Measurements from ENCODE around the gene TBC1D22A. TPM values are rescaled to one million over a fixed set of nuclear protein-coding genes. Genes with fewer than 3 reads are reported as not detected.

TBC1D22A gene
- total RNA-seq, 1 experiment from 2014 or later: 26.0 TPM

DNA sequence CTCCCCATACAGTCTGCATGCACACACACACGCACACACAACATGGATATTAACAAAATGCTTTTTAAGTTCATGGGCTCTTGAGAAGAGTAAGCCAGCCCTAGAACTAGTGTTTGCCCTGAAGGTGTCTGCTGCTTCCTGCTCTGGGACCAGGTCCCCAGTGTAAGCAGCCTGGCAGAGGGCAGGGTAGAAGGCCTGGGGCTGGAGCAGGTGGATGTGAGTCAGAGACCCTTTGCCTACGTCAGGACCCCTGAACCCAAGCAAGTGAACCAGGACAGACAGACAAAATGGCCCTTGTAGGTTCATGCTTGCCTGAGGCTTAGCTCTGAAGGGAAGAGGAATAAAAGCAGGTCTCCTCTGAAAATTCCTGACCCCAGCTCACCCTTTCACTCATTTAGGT is 357.9 kb downstream of the TBC1D22A start:
- intact Hi-C loops (cut with micrococcal nuclease): no loop called here
- ChIA-PET CTCF (interaction anchor here (0.8 to 1.1 kb wide), 2 partner anchors 15 to 203 kb away, joined by 3 read pairs; no protein-coding TSS in a partner anchor), POLR2A (no interaction called here)
- H3K4me1 Mint-ChIP-seq (ENCODE audit: insufficient read depth, unreplicated experiment): peaks cover 6% of the 10 kb centered on the region
- H3K27ac Mint-ChIP-seq (ENCODE audit: low read depth, unreplicated experiment): no peak overlapping the region
- TF ChIP-seq, protein P1, sequence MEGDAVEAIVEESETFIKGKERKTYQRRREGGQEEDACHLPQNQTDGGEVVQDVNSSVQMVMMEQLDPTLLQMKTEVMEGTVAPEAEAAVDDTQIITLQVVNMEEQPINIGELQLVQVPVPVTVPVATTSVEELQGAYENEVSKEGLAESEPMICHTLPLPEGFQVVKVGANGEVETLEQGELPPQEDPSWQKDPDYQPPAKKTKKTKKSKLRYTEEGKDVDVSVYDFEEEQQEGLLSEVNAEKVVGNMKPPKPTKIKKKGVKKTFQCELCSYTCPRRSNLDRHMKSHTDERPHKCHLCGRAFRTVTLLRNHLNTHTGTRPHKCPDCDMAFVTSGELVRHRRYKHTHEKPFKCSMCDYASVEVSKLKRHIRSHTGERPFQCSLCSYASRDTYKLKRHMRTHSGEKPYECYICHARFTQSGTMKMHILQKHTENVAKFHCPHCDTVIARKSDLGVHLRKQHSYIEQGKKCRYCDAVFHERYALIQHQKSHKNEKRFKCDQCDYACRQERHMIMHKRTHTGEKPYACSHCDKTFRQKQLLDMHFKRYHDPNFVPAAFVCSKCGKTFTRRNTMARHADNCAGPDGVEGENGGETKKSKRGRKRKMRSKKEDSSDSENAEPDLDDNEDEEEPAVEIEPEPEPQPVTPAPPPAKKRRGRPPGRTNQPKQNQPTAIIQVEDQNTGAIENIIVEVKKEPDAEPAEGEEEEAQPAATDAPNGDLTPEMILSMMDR (IDR thresholded peaks at IDR 0.05; ENCODE audit: unreplicated experiment): no peak
- BruUV-seq (replicated peaks): no TSS peak
- H3K27me3 Mint-ChIP-seq (ENCODE audit: insufficient read depth, unreplicated experiment): no peaks in the 10 kb centered on the region
- no peak overlapping the region for H3K4me3 Mint-ChIP-seq (ENCODE audit: unreplicated experiment)
- H3K9me3 Mint-ChIP-seq (ENCODE audit: unreplicated experiment): no peaks in the 10 kb centered on the region
- H3K36me3 Mint-ChIP-seq (ENCODE audit: insufficient read depth, unreplicated experiment): peaks cover 5% of the 10 kb centered on the region
- no peak for DNase-seq (ENCODE audit: unreplicated experiment)

DNA sequence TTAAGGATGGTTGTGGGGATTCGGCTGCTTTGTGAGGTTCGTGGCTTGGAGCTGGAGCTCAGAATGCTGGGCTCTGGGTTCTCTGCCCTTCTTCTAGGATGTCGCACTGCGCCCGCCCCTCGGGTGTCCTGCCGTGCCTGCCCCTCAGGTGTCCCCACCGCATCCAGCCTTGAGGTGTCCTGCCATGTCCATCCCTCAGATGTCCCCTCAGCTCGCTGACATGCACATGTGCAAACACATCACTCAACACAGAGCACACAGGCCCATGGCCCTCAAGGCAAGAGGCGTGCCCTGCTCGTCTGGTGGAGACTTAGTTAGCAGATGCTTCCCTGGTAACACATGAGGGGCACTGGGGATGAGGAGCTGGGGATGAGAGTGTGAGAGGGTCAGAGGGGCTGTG is 359.3 kb downstream of the TBC1D22A start:
- Mint-ChIP-seq H3K4me1 (ENCODE audit: insufficient read depth, unreplicated experiment) (peaks cover 6% of the 10 kb centered on the region), H3K9me3 (ENCODE audit: unreplicated experiment) (no peaks in the 10 kb centered on the region), H3K4me3 (ENCODE audit: unreplicated experiment) (no peak overlapping the region), H3K36me3 (ENCODE audit: insufficient read depth, unreplicated experiment) (peaks cover 5% of the 10 kb centered on the region), H3K27ac (ENCODE audit: low read depth, unreplicated experiment) (no peak overlapping the region), H3K27me3 (ENCODE audit: insufficient read depth, unreplicated experiment) (no peaks in the 10 kb centered on the region)
- POLR2A ChIA-PET: no interaction called here
- intact Hi-C loops (cut with micrococcal nuclease): no loop called here
- no peak for DNase-seq (ENCODE audit: unreplicated experiment)
- CTCF ChIA-PET: no interaction called here
- BruUV-seq (replicated peaks): no TSS peak
- TF ChIP-seq, protein P1 (IDR thresholded peaks at IDR 0.05; ENCODE audit: unreplicated experiment): no peak

DNA sequence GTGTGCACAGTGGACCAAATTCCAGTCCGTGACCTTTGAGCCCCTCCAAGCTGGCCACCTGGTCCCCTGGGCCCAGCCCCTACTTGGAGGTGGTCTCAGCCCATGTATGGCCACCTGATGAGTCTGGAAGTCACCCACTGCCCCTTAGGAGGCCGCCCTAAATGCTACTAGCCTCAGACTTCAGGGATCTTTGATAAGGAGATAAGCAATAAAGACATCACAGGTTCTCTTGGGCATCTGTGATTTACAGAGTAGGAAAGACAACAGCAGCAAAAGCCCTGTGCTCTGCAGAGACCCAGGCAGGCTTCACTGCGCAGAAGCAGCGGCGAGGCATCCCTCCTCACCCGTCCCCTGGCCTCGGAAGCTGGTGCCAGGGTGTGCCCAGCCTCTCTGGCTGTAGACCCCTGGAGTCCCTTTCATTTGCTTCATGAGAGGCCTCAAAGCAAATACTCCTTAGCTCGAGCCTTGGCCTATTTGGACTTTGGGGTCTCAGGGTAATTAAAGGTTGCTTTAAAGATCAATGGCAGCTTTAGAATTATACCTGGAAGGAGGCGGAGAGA is 360.1 kb downstream of the TBC1D22A start:
- peaks cover 5% of the 10 kb centered on the region for H3K36me3 Mint-ChIP-seq (ENCODE audit: insufficient read depth, unreplicated experiment)
- ChIA-PET POLR2A (no interaction called here), CTCF (no interaction called here)
- no TSS peak for BruUV-seq (replicated peaks)
- H3K9me3 Mint-ChIP-seq (ENCODE audit: unreplicated experiment): no peaks in the 10 kb centered on the region
- no peaks in the 10 kb centered on the region for H3K27me3 Mint-ChIP-seq (ENCODE audit: insufficient read depth, unreplicated experiment)
- no peak for DNase-seq (ENCODE audit: unreplicated experiment)
- H3K4me1 Mint-ChIP-seq (ENCODE audit: insufficient read depth, unreplicated experiment): peaks cover 6% of the 10 kb centered on the region
- TF ChIP-seq, protein P1 (IDR thresholded peaks at IDR 0.05; ENCODE audit: unreplicated experiment): no peak
- intact Hi-C loops (cut with micrococcal nuclease): no loop called here
- no peak overlapping the region for H3K4me3 Mint-ChIP-seq (ENCODE audit: unreplicated experiment)
- no peak overlapping the region for H3K27ac Mint-ChIP-seq (ENCODE audit: low read depth, unreplicated experiment)

DNA sequence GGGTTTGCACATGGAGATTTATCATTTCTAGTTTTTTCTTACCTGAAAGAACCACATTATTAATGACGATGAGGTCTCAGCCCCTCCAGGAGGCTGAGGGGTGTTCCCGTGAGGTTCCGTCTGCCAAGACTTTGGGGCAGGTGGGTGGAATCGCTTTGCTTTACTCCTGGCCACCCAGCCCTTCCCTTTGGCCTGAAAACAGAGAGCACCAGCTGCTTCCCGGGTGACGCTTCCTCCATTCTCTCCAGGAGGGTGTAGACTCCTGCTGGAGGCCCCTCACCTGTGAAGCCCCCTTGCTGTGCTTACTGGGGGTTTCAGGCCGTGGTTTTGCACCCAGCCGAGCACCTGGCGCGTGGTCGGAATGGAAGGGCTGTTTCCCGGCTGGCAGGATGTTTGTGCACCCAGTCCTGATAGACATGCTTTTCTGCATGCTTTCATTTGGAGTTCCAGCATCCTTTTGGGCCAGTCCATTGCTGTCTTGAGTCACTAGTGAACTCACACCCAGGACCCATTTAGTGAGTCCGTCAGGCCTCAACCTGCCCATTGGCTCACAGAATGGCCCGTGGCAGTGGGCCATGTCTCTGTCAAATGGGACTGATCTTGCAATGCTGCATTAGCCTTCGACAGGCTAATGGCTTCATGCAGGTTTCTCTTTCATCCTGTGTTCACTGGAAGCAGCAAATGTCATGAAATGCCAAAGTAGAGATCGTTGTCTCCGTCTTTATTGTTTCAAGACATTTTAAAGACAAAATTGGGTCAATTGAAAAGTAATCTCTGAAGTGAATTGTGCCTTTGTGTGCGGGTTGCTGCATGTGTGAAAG is 360.8 kb downstream of the TBC1D22A start:
- no peak overlapping the region for H3K4me3 Mint-ChIP-seq (ENCODE audit: unreplicated experiment)
- H3K27ac Mint-ChIP-seq (ENCODE audit: low read depth, unreplicated experiment): no peak overlapping the region
- no peaks in the 10 kb centered on the region for H3K27me3 Mint-ChIP-seq (ENCODE audit: insufficient read depth, unreplicated experiment)
- ChIA-PET POLR2A (no interaction called here), CTCF (no interaction called here)
- peaks cover 5% of the 10 kb centered on the region for H3K36me3 Mint-ChIP-seq (ENCODE audit: insufficient read depth, unreplicated experiment)
- TF ChIP-seq, protein P1 (IDR thresholded peaks at IDR 0.05; ENCODE audit: unreplicated experiment): no peak
- peaks cover 6% of the 10 kb centered on the region for H3K4me1 Mint-ChIP-seq (ENCODE audit: insufficient read depth, unreplicated experiment)
- BruUV-seq (replicated peaks): no TSS peak
- H3K9me3 Mint-ChIP-seq (ENCODE audit: unreplicated experiment): no peaks in the 10 kb centered on the region
- DNase-seq (ENCODE audit: unreplicated experiment): peak; percentile 62
- intact Hi-C loops (cut with micrococcal nuclease): no loop called here
